IMR-90 (cell line): ENCODE data around the gene SLC26A5. TPM values are rescaled to one million over a fixed set of nuclear protein-coding genes. Genes with fewer than 3 reads are reported as not detected.

Experiments used
- ATAC-seq: fragments of 200-7000 bp; cut with Tn5 transposase; 2 replicates; pipeline ENCODE4 v1.9.1; 2020; ENCODE audit warnings: low read depth, mild to moderate bottlenecking, moderate library complexity
- BruUV-seq: library from RNA; stranded (reverse); fragments of 400-500 nt; replicated peaks from 2 replicates; lab custom pipeline; 2021; lab: Mats Ljungman, UMichigan
- CTCF ChIA-PET: fragments of 300-600 bp; formaldehyde crosslinking; extraction: SDS; loops from one replicate; lab custom pipeline; 2021; ENCODE audit warnings: antibody characterized with exemption; lab: Yijun Ruan, JAX
- POLR2A ChIA-PET: fragments of 300-600 bp; sonication (Branson Sonifier 250); formaldehyde crosslinking; loops from one replicate; lab custom pipeline; 2022; ENCODE audit warnings: antibody characterized with exemption; ENCODE audit not compliant: unreplicated experiment; lab: Charles Lee
- DNase-seq: peaks from one replicate; pipeline ENCODE4 v3.0.0; 2013
- H2AFZ ChIP-seq: replicated peaks from 2 replicates; pipeline ENCODE3; 2013; ENCODE audit warnings: low read length, mild to moderate bottlenecking; ENCODE audit not compliant: poor library complexity
- H2AK5ac ChIP-seq: 2 replicates; pipeline ENCODE4 v1.6.1; 2013; ENCODE audit warnings: low read depth, low read length, inconsistent platforms
- H2AK9ac ChIP-seq: replicated peaks from 2 replicates; pipeline ENCODE3; 2013; ENCODE audit warnings: mild to moderate bottlenecking, low read depth, low read length, moderate library complexity; ENCODE audit not compliant: poor library complexity
- H2BK120ac ChIP-seq: 2 replicates; pipeline ENCODE4 v1.6.1; 2013; ENCODE audit warnings: low read depth, low read length, inconsistent platforms
- H2BK15ac ChIP-seq: 3 replicates; pipeline ENCODE4 v1.6.1; 2013; ENCODE audit warnings: low read depth, low read length, inconsistent platforms
- H2BK20ac ChIP-seq: 2 replicates; pipeline ENCODE4 v1.6.1; 2013; ENCODE audit warnings: low read depth, mild to moderate bottlenecking, inconsistent platforms, low read length, moderate library complexity
- H2BK5ac ChIP-seq: 2 replicates; pipeline ENCODE4 v1.6.1; 2013; ENCODE audit warnings: mild to moderate bottlenecking, low read depth, low read length, inconsistent platforms; ENCODE audit not compliant: poor library complexity, severe bottlenecking
- H3K14ac ChIP-seq: replicated peaks from 2 replicates; pipeline ENCODE4 v1.6.1; 2013; ENCODE audit warnings: low read depth, low read length, inconsistent platforms
- H3K18ac ChIP-seq: 2 replicates; pipeline ENCODE4 v1.6.1; 2013; ENCODE audit warnings: low read depth, low read length, control low read depth
- H3K23ac ChIP-seq: 2 replicates; pipeline ENCODE4 v1.6.1; 2013; ENCODE audit warnings: low read depth, low read length, inconsistent platforms
- H3K27ac ChIP-seq: 2 replicates; pipeline ENCODE4 v1.5.1; 2013; ENCODE audit warnings: mild to moderate bottlenecking, control low read depth, low read length; ENCODE audit not compliant: insufficient read depth
- H3K27me3 ChIP-seq: 2 replicates; pipeline ENCODE4 v1.6.1; 2013; ENCODE audit warnings: low read length; ENCODE audit not compliant: control insufficient read depth, insufficient read depth
- H3K36me3 ChIP-seq: 2 replicates; pipeline ENCODE4 v1.6.1; 2013; ENCODE audit warnings: low read length, mixed read lengths; ENCODE audit not compliant: control insufficient read depth, insufficient read depth
- H3K4ac ChIP-seq: 2 replicates; pipeline ENCODE4 v1.6.1; 2013; ENCODE audit warnings: low read depth, low read length, inconsistent platforms
- H3K4me1 ChIP-seq: 2 replicates; pipeline ENCODE4 v1.6.1; 2013; ENCODE audit warnings: low read length, mixed read lengths; ENCODE audit not compliant: control insufficient read depth, insufficient read depth
- H3K4me2 ChIP-seq: 2 replicates; pipeline ENCODE4 v1.6.1; 2013; ENCODE audit warnings: low read depth, mild to moderate bottlenecking, control low read depth, low read length, moderate library complexity
- H3K4me3 ChIP-seq: 2 replicates; pipeline ENCODE4 v1.5.1; 2013; ENCODE audit warnings: low read depth, mild to moderate bottlenecking, control low read depth, low read length, moderate library complexity; ENCODE audit not compliant: insufficient read depth
- H3K56ac ChIP-seq: 2 replicates; pipeline ENCODE4 v1.6.1; 2013; ENCODE audit warnings: low read length, inconsistent platforms; ENCODE audit not compliant: insufficient read depth; ENCODE audit errors: extremely low read depth
- H3K79me1 ChIP-seq, 2 experiments: 2 replicates each; pipeline ENCODE4 v1.6.1; 2013; ENCODE audit warnings: low read length in 2 of 2, inconsistent platforms in 1 of 2, low read depth in 1 of 2
- H3K9ac ChIP-seq: 2 replicates; pipeline ENCODE4 v1.6.1; 2013; ENCODE audit warnings: low read depth, low read length, control low read depth
- H3K9me1 ChIP-seq: 2 replicates; pipeline ENCODE4 v1.6.1; 2013; ENCODE audit warnings: low read length, inconsistent platforms; ENCODE audit not compliant: insufficient read depth
- H3K9me3 ChIP-seq: 2 replicates; pipeline ENCODE4 v1.6.1; 2013; ENCODE audit warnings: low read length; ENCODE audit not compliant: control insufficient read depth, insufficient read depth
- H4K20me1 ChIP-seq: 2 replicates; pipeline ENCODE4 v1.6.1; 2013; ENCODE audit warnings: low read length, inconsistent platforms; ENCODE audit not compliant: insufficient read depth
- H4K5ac ChIP-seq: 2 replicates; pipeline ENCODE4 v1.6.1; 2013; ENCODE audit warnings: mild to moderate bottlenecking, low read depth, low read length, control low read depth
- H4K8ac ChIP-seq, 2 experiments: 2 replicates each; pipeline ENCODE4 v1.6.1; 2013; ENCODE audit warnings: low read depth in 2 of 2, low read length in 2 of 2, control low read depth in 1 of 2, inconsistent platforms in 1 of 2
- H4K91ac ChIP-seq: 2 replicates; pipeline ENCODE4 v1.6.1; 2013; ENCODE audit warnings: low read depth, low read length, inconsistent platforms; ENCODE audit not compliant: insufficient read depth
- BHLHE40 ChIP-seq: fragments of 150-350 bp; IDR thresholded peaks from 2 replicates; pipeline ENCODE4 v1.6.1; 2016; ENCODE audit warnings: mild to moderate bottlenecking, low read depth, low read length
- CEBPB ChIP-seq: IDR thresholded peaks from 2 replicates; pipeline ENCODE4 v1.6.1; 2012; ENCODE audit warnings: low read depth, low read length, improper control_type of control experiment
- CHD1 ChIP-seq: IDR thresholded peaks from 2 replicates; pipeline ENCODE4 v1.6.1; 2012; ENCODE audit warnings: low read depth, low read length, improper control_type of control experiment
- ELK1 ChIP-seq: fragments of 150-350 bp; IDR thresholded peaks from 2 replicates; pipeline ENCODE4 v1.6.1; 2016; ENCODE audit warnings: low read depth, mild to moderate bottlenecking, low read length, moderate library complexity, borderline replicate concordance
- MAFK ChIP-seq: IDR thresholded peaks from 2 replicates; pipeline ENCODE4 v1.6.1; 2012; ENCODE audit warnings: low read depth, low read length, improper control_type of control experiment
- MXI1 ChIP-seq: IDR thresholded peaks from 2 replicates; pipeline ENCODE4 v1.6.1; 2012; ENCODE audit warnings: low read depth, mild to moderate bottlenecking, low read length, moderate library complexity, borderline replicate concordance
- RAD21 ChIP-seq: IDR thresholded peaks from 2 replicates; pipeline ENCODE4 v1.6.1; 2012; ENCODE audit warnings: low read length, improper control_type of control experiment
- SMC3 ChIP-seq: fragments of 150-350 bp; IDR thresholded peaks from 2 replicates; pipeline ENCODE4 v1.6.1; 2016; ENCODE audit warnings: low read depth, mild to moderate bottlenecking, antibody characterized with exemption, low read length, moderate library complexity
- USF2 ChIP-seq: fragments of 150-350 bp; IDR thresholded peaks from 2 replicates; pipeline ENCODE4 v1.6.1; 2017; ENCODE audit warnings: mild to moderate bottlenecking, antibody characterized with exemption, low read length, low read depth
- WGBS, 2 experiments: methylation state at CpG; one replicate each; pipeline versions ENCODE4 v1.1.5 to v1.1.7; 2013; ENCODE audit warnings: missing lambda C conversion rate in 2 of 2; ENCODE audit not compliant: insufficient read length in 1 of 2; ENCODE audit errors: extremely low coverage in 2 of 2; 5-methylcytosine and 5-hydroxymethylcytosine counted together
- dilution Hi-C: fragments of 300-500 bp; cut with HindIII; formaldehyde crosslinking; loops from one replicate; pipeline ENCODE4 v1.14.3; 2018; ENCODE audit warnings: low sequenced_read_pairs; ENCODE audit not compliant: unreplicated experiment
- in situ Hi-C: fragments of 300-500 bp; cut with MboI; formaldehyde crosslinking; loops from 3 replicates; pipeline ENCODE4 v1.14.3; 2019; ENCODE audit warnings: low sequenced_read_pairs, inconsistent platforms, mixed read lengths
- intact Hi-C: fragments of 100-400 bp; cut with micrococcal nuclease; formaldehyde crosslinking; loops from 2 replicates; pipeline ENCODE4 v1.10.0; 2022
- polyA plus RNA-seq, 3 experiments: library from polyadenylated mRNA; depleted of rRNA; stranded (reverse); fragments of >200 nt; gene quantifications; 2 replicates each; pipeline ENCODE4 v1.2.3, GENCODE V29; 2012; ENCODE audit warnings: low replicate concordance in 1 of 3
- total RNA-seq: library from RNA; depleted of rRNA; stranded (reverse); fragments of >200 nt; gene quantifications from 2 replicates; pipeline ENCODE4 v1.2.3, GENCODE V29; 2012

The SLC26A5 gene
- total and polyA plus RNA-seq, 2 of the 4 experiments (the other 2 are of a cell fraction): not detected

GRCh38 chr7:103349805-103350204, 96.2 kb downstream of the SLC26A5 start:
- peaks cover 23% of the 10 kb centered on the region; the same call in 1 of the 2 replicates for H4K20me1 ChIP-seq
- no peak overlapping the region for H2BK120ac ChIP-seq
- in situ Hi-C loops (no loop called here), dilution Hi-C loops (no loop called here), intact Hi-C loops (no loop called here)
- no peak overlapping the region for H2AK5ac ChIP-seq
- H3K9ac ChIP-seq: no peak overlapping the region
- ChIA-PET CTCF (no interaction called here), POLR2A (no interaction called here)
- H3K56ac ChIP-seq: no peak overlapping the region
- H2BK15ac ChIP-seq: no peak overlapping the region
- H2AK9ac ChIP-seq: no peak overlapping the region
- no peak overlapping the region for H4K91ac ChIP-seq
- H3K27me3 ChIP-seq: no peaks in the 10 kb centered on the region
- WGBS, 2 experiments: no CpG with 5 or more reads among the region's 1 CpG
- H2BK20ac ChIP-seq: no peak overlapping the region
- H4K8ac ChIP-seq: no peak overlapping the region
- no peak overlapping the region for H3K18ac ChIP-seq
- H3K36me3 ChIP-seq: peaks cover 14% of the 10 kb centered on the region
- no peak overlapping the region for H3K4ac ChIP-seq
- H3K27ac ChIP-seq: no peak overlapping the region
- TF ChIP-seq MAFK (no peak), CHD1 (no peak), ELK1 (no peak), RAD21 (no peak), SMC3 (no peak), USF2 (no peak), MXI1 (no peak), BHLHE40 (no peak), CEBPB (no peak)
- H3K4me3 ChIP-seq: no peak overlapping the region
- peaks cover 16 to 21% of the 10 kb centered on the region in 2 experiments for H3K79me1 ChIP-seq
- no peak overlapping the region for H3K4me2 ChIP-seq
- ATAC-seq (no peak), DNase-seq (no peak)
- no peak overlapping the region for H2AFZ ChIP-seq
- H3K14ac ChIP-seq: no peak overlapping the region
- BruUV-seq: no TSS peak
- H3K9me1 ChIP-seq: no peaks in the 10 kb centered on the region; the same call in none of the 2 replicates
- H3K23ac ChIP-seq: no peak overlapping the region
- no peak overlapping the region for H2BK5ac ChIP-seq
- H3K4me1 ChIP-seq: no peaks in the 10 kb centered on the region
- H3K9me3 ChIP-seq: no peaks in the 10 kb centered on the region
- no peak overlapping the region for H4K5ac ChIP-seq
